Measurements from ENCODE around the gene MAPRE2. TPM values are rescaled to one million over a fixed set of nuclear protein-coding genes. Genes with fewer than 3 reads are reported as not detected.
A peak's percentile ranks its signal among the peaks of the same experiment; 100 is the strongest.

The MAPRE2 gene
- polyA plus RNA-seq, 1 donor: 29.6 TPM

DNA sequence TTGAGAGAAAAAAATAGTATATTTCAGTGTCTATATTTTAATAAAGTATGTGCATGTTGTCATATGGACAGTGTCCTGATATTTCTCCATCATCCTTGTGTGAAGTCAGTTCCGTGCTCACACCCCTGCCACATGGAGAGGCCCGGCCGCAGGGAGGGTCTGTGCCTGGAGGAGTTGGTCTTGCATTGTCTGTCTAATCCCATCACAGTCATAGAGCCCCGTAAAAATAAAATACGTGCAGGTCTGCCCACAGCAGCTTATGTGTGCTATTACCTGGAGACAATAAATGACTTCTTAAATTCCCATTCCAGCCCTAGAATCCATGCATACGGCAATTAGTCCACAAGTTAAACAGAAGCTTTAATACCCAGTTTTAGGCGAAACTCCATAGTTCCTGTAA is 20.1 kb downstream of the MAPRE2 start:
- no peak for DNase-seq

- no peak for DNase-seq
Measured at GRCh38 chr18:35061804-35062203, 20.6 kb downstream of the MAPRE2 start.

GRCh38 chr18:35062408-35062807 is 21.2 kb downstream of the MAPRE2 start:
- DNase-seq: no peak

GRCh38 chr18:35063875-35064690 is 22.9 kb downstream of the MAPRE2 start:
- DNase-seq: no peak

GRCh38 chr18:35067454-35067853 is 26.2 kb downstream of the MAPRE2 start:
- DNase-seq: no peak

GRCh38 chr18:35071819-35072247 is 30.6 kb downstream of the MAPRE2 start:
- DNase-seq: no peak

GRCh38 chr18:35072616-35073015 is 31.4 kb downstream of the MAPRE2 start:
- no peak for DNase-seq

- no peak for DNase-seq
Measured at GRCh38 chr18:35073186-35074105, 32.2 kb downstream of the MAPRE2 start.

DNA sequence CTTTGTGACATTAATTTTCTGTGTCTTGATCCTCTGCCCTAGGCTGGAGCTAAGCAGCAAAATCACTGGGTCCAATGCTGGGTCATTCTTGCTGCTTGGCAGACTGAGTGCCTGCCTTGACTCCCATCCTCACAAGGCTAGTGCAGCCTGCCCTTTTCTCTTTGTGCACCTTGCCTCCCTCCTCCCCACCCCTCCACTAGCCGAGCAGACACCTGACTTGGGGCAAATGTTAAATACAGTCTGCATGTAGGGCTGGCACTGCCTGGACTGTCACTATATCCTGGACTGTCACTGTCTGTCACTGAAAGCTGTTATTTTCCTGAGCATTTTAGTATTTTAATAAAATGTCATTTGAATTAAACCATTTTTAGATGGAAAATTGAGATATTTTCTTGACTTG is 33.4 kb downstream of the MAPRE2 start:
- DNase-seq: no peak

DNA sequence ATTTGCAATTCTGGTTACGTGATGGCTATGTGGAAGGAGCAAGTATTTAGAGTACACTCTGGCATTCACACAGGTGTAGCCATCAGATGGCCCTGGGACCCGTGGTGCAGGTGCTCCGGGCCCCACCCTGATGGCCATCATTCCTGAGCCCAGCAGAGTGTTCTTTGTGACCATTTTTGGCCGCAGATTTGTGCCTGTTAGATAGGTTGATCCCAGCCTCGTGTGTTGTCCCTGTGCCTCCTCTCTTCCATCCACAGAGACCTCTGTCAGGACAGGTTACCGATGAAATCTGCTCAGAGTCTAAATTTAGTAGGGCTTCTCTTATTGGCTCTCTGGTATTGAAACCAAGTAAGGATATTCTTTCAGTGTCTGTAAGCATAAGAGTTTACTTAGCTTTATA is 33.9 kb downstream of the MAPRE2 start:
- DNase-seq: no peak

GRCh38 chr18:35076135-35076924 is 35.1 kb downstream of the MAPRE2 start:
- no peak for DNase-seq

GRCh38 chr18:35077937-35078336 is 36.7 kb downstream of the MAPRE2 start:
- no peak for DNase-seq

DNA sequence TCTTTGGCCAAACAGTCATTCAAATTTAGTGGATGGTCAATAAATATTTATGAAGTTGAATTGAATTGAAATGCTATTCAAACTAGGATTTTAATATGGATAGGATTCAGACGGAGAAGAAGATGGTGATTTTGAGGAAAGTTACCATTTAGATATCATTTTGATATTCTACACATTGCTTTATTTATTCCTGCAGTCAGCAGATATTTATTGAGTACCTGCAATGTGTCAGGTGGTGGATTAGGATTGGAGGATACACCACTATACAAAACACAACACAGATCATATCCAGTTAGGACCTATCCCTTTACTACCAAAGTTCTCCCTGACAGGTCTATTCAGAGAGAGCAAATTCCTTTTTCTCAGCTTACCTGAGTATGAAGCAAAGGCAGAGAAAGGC is 38.8 kb downstream of the MAPRE2 start:
- DNase-seq: no peak

DNA sequence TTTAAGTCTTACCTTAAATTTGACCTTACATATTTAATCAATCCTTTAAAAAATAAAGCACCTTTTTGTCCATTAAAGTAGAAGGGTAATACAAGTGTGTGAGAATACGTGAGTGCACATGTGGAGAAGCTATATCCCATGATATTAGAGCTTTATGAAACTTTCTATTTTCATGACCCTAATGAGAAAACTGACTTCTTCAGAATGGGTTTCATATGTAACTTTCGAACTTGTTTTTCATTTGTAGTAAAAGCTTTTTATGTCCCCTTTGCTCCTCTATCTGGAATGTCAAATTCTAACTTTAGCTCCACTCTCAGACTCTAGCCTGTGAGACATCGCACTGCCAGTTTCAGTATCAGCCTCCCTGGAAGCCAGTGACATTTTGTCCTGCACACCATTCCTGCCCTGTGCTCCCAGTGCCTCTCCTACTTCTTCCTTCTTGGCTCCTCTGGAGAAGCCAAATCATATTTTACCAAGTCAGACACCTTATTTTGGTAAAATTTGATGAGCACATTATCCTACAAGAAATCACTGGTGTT is 42.0 kb downstream of the MAPRE2 start:
- DNase-seq: no peak

- peak; percentile 17 for DNase-seq
Measured at GRCh38 chr18:35084494-35085449, 43.6 kb downstream of the MAPRE2 start.

DNA sequence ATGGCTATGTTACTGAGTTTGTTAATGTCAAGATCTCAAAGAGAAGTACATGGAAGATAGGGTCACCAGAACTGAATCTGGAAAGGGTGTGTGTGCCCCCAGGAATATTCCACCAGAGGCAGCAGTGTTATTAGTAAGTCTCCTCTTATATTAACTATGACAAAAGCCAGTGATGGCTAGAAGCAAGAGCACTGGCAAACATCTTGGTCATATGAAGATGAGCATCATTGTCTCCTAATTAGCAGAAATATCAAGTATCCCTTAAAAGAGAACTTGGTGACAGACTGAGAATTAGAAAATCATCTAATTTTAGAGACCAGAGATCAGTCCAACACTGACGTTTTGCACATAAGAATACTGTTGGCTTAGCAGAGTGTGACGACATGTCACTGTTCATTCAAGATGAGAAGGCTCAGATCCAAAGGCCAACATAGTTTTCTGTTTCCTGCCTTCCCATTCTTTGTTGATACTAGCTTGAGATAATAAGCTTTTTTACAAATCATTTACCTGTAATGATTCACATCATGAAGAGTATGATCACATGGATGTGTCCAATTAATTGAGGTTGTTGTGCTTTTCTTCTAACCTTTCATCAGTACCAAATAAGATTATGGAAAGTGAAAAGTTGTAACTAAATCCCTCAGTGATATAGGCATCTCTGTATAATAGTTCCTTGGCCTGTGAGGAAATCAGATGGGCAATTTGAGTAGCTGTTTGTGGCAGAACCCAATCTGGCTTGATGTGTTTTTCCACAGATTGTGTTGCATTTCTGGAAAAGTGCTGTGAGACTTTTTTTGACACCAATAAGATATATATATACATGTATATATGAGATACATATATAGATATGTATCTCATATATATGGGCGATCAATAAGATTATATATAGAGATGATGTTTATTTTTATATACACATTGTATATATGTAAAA is 44.5 kb downstream of the MAPRE2 start:
- no peak for DNase-seq

DNA sequence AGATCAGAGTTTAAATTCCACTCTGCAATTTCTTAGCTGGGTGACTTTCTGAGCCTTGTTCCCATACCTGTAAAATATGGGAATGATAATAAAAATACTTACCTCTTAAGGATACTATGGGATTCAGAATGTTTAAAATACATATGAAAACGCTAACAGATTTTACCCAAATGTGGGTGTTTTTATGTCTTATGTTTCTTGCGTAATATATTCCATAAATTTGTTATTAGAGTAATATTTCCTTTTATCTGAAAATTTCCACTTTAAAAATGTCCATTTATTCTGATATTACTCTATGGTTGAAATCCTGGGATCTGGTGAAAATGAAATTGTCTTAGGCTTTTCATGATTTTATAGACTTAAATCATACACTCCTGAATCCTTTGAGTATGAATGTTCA is 45.5 kb downstream of the MAPRE2 start:
- DNase-seq: no peak

DNA sequence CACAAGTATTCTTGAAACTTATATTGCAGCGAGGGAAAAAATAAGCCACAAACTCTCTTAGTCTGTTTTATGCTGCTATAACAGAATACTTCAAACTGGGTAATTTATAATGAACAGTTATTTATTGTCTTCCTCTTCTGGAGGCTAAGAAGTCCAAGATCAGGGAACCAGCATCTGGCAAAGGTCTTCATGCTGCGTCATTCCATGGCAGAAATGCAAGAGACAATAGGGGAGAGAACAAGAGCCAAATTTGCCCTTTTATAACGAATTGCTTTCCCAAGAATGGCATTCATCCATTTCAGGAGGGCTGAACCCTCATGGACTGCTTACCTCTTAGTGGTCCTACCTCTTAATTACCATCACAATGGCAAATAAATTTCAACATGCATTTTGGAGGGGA is 46.5 kb downstream of the MAPRE2 start:
- DNase-seq: no peak

GRCh38 chr18:35088921-35089320 is 47.7 kb downstream of the MAPRE2 start:
- DNase-seq: no peak

DNA sequence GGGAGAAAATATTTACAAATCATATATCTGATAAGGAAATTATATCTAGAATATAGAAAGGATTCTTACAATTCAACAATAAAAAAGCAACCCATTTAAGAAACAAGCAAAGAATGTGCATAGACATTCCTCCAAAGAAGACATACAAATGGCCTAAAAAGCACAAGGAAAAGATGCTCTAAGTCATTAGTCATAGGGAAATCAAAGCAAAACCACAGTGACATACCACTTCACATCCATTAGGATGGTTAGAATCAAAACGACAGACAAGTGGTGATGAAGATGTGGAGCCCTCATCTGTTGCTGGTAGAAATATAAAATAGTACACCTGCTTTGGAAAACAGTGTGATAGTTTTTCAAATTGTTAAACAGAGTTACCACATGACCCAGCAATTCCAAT is 48.2 kb downstream of the MAPRE2 start:
- DNase-seq: no peak

Data from left kidney (tissue), 2 donors.